Type B pancreatic cell (in vitro differentiated cells): ENCODE data around the gene SLC25A53. TPM values are rescaled to one million over a fixed set of nuclear protein-coding genes. Genes with fewer than 3 reads are reported as not detected.

Experiments
- DNase-seq: peaks from one replicate; pipeline ENCODE4 v3.0.0; 2021; ENCODE audit warnings: mixed read lengths; ENCODE audit not compliant: unreplicated experiment; ENCODE audit errors: extremely low spot score
- H3K27ac Mint-ChIP-seq: 2 replicates; pipeline ENCODE4 v1.8.0; 2021; ENCODE audit warnings: mild to moderate bottlenecking, mixed read lengths
- H3K27me3 Mint-ChIP-seq: 2 replicates; pipeline ENCODE4 v1.8.0; 2021; ENCODE audit warnings: mixed read lengths
- H3K36me3 Mint-ChIP-seq: 2 replicates; pipeline ENCODE4 v1.8.0; 2021; ENCODE audit warnings: mixed read lengths
- H3K4me1 Mint-ChIP-seq: one replicate; pipeline ENCODE4 v1.8.0; 2021; ENCODE audit warnings: mixed read lengths; ENCODE audit not compliant: unreplicated experiment
- H3K4me3 Mint-ChIP-seq: 2 replicates; pipeline ENCODE4 v1.8.0; 2021; ENCODE audit warnings: mild to moderate bottlenecking, mixed read lengths
- H3K9me3 Mint-ChIP-seq: 2 replicates; pipeline ENCODE4 v1.8.0; 2021; ENCODE audit warnings: mixed read lengths
- total RNA-seq: library from RNA; stranded (reverse); gene quantifications from 2 replicates; pipeline ENCODE4 v1.2.1, GENCODE V29; 2021; ENCODE audit warnings: low replicate concordance
- TF ChIP-seq, protein P1 (sequence below): fragments of 200-600 bp; sonication (generic); conservative IDR thresholded peaks from 2 replicates; pipeline ENCODE4 v1.5.0; 2021; ENCODE audit warnings: antibody characterized with exemption, mild to moderate bottlenecking

The SLC25A53 gene
- total RNA-seq, 1 donor from 2014 or later: 9.3 TPM

DNA sequence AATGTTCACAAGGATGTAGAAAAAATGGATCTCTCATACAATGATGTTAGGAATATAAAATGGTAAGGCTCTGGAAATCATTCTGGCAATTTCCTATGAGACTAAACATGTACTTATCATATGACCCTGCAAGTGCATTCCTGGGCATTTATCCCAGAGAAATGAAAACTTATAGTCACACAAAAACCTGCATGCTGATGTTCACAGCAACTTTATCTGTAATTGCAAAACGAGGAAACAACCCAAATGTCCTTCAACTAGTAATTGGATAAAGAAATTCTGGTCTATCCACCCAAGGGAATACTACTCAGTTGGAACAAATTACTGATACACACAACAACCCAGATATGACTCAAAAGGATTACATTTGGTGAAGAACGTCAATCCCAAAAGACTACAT is 30.0 kb downstream of the SLC25A53 start:
- DNase-seq: no peak
- Mint-ChIP-seq H3K4me3 (no peak overlapping the region), H3K4me1 (no peaks in the 10 kb centered on the region), H3K27ac (no peak overlapping the region), H3K27me3 (no peaks in the 10 kb centered on the region), H3K36me3 (peaks cover 3% of the 10 kb centered on the region), H3K9me3 (no peaks in the 10 kb centered on the region)
- TF ChIP-seq, protein P1, sequence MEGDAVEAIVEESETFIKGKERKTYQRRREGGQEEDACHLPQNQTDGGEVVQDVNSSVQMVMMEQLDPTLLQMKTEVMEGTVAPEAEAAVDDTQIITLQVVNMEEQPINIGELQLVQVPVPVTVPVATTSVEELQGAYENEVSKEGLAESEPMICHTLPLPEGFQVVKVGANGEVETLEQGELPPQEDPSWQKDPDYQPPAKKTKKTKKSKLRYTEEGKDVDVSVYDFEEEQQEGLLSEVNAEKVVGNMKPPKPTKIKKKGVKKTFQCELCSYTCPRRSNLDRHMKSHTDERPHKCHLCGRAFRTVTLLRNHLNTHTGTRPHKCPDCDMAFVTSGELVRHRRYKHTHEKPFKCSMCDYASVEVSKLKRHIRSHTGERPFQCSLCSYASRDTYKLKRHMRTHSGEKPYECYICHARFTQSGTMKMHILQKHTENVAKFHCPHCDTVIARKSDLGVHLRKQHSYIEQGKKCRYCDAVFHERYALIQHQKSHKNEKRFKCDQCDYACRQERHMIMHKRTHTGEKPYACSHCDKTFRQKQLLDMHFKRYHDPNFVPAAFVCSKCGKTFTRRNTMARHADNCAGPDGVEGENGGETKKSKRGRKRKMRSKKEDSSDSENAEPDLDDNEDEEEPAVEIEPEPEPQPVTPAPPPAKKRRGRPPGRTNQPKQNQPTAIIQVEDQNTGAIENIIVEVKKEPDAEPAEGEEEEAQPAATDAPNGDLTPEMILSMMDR: no peak

- no peak overlapping the region for H3K4me3 Mint-ChIP-seq
- TF ChIP-seq, protein P1: no peak
- H3K9me3 Mint-ChIP-seq: no peaks in the 10 kb centered on the region
- no peak overlapping the region for H3K27ac Mint-ChIP-seq
- DNase-seq: no peak
- no peaks in the 10 kb centered on the region for H3K27me3 Mint-ChIP-seq
- H3K36me3 Mint-ChIP-seq: no peaks in the 10 kb centered on the region
- H3K4me1 Mint-ChIP-seq: no peaks in the 10 kb centered on the region
Observed at GRCh38 chrX:104122829-104123228, 34.0 kb downstream of the SLC25A53 start.

DNA sequence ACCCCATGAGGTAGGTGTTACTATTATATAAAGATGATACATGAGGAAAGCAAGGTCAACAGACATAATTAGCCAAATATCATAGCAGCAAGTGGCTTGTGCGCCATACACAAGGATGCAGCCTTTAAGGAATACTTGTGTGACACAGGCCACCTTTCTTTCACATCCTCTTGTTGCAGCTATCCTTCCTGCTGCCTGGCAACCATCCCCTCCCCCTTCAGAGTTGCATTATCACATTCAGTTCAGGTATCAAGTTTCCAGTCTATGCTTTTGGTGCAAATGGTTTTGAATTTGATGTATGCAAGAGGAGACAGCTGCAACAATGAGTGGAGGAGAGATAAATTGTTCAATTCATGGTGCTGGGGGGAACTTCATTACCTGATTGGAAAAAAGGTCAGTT is 38.0 kb downstream of the SLC25A53 start:
- no peaks in the 10 kb centered on the region for H3K4me1 Mint-ChIP-seq
- no peak overlapping the region for H3K4me3 Mint-ChIP-seq
- DNase-seq: no peak
- H3K36me3 Mint-ChIP-seq: no peaks in the 10 kb centered on the region
- H3K27ac Mint-ChIP-seq: no peak overlapping the region
- no peaks in the 10 kb centered on the region for H3K27me3 Mint-ChIP-seq
- no peaks in the 10 kb centered on the region for H3K9me3 Mint-ChIP-seq
- TF ChIP-seq, protein P1: no peak

- no peak overlapping the region for H3K4me3 Mint-ChIP-seq
- TF ChIP-seq, protein P1: no peak
- peaks cover 4% of the 10 kb centered on the region for H3K4me1 Mint-ChIP-seq
- H3K27me3 Mint-ChIP-seq: no peaks in the 10 kb centered on the region
- no peak overlapping the region for H3K27ac Mint-ChIP-seq
- H3K36me3 Mint-ChIP-seq: no peaks in the 10 kb centered on the region
- no peaks in the 10 kb centered on the region for H3K9me3 Mint-ChIP-seq
- DNase-seq: no peak
Observed at GRCh38 chrX:104117759-104118158, 39.0 kb downstream of the SLC25A53 start.

- H3K27me3 Mint-ChIP-seq: no peaks in the 10 kb centered on the region
- no peaks in the 10 kb centered on the region for H3K9me3 Mint-ChIP-seq
- H3K4me1 Mint-ChIP-seq: peaks cover 4% of the 10 kb centered on the region
- TF ChIP-seq, protein P1: peak; percentile 72
- H3K4me3 Mint-ChIP-seq: peak overlapping the region; percentile 89
- H3K27ac Mint-ChIP-seq: peak overlapping the region; percentile 73
- no peak for DNase-seq
- H3K36me3 Mint-ChIP-seq: no peaks in the 10 kb centered on the region
Observed at GRCh38 chrX:104113222-104113965, 43.4 kb downstream of the SLC25A53 start.
